GM12875 (cell line): Measurements from ENCODE around the gene ZNF483.

Source experiments
- H3K4me3 ChIP-seq: one replicate; pipeline ENCODE4 v1.5.1; 2011; ENCODE audit warnings: low read depth, low read length, control low read depth
- TF ChIP-seq, protein P1 (sequence below): IDR thresholded peaks from 2 replicates; pipeline ENCODE4 v1.5.1; 2011; ENCODE audit warnings: low read depth, mild to moderate bottlenecking, control low read depth, inconsistent platforms, low read length, moderate library complexity, borderline replicate concordance; ENCODE audit not compliant: insufficient read depth

Gene ZNF483

DNA sequence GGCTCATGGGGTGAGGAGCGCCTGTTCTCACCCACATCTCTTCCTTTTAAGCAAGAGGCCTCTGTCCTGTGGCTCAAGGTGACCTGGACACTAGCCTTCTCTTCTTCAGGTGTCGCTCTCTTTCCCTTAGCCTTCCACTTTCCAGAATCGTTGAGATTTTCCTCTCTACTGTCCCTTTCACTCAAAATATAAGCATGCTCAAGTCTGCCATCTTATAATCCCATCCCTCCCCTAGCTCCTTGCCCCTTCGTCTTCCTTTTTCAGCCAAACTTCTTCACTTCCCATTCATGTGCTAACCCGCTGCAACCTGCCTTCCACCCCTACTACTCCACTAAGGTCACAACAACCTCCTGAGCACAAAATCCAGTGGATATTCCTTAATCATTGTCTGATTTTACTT lies 61.4 kb downstream of the ZNF483 start:
- H3K4me3 ChIP-seq: no peak overlapping the region
- TF ChIP-seq, protein P1, sequence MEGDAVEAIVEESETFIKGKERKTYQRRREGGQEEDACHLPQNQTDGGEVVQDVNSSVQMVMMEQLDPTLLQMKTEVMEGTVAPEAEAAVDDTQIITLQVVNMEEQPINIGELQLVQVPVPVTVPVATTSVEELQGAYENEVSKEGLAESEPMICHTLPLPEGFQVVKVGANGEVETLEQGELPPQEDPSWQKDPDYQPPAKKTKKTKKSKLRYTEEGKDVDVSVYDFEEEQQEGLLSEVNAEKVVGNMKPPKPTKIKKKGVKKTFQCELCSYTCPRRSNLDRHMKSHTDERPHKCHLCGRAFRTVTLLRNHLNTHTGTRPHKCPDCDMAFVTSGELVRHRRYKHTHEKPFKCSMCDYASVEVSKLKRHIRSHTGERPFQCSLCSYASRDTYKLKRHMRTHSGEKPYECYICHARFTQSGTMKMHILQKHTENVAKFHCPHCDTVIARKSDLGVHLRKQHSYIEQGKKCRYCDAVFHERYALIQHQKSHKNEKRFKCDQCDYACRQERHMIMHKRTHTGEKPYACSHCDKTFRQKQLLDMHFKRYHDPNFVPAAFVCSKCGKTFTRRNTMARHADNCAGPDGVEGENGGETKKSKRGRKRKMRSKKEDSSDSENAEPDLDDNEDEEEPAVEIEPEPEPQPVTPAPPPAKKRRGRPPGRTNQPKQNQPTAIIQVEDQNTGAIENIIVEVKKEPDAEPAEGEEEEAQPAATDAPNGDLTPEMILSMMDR: no peak

DNA sequence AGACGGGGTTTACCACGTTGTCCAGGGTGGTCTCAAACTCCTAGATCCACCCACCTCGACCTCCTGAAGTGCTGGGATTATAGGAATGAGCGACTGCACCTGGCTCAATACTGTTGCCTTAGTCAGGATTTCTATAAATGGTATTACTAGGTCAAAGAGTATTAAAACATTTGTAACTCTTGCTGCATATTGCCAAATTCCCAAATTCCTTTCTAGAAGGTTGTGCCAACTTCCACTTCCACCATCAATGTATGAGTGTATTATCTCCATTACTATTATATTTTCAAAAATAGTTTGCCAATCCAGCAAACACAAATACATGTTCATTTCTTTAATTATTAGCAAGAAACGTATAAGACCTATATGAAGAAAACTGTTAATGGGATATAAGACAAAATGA lies 63.9 kb downstream of the ZNF483 start:
- H3K4me3 ChIP-seq: no peak overlapping the region
- TF ChIP-seq, protein P1: no peak

DNA sequence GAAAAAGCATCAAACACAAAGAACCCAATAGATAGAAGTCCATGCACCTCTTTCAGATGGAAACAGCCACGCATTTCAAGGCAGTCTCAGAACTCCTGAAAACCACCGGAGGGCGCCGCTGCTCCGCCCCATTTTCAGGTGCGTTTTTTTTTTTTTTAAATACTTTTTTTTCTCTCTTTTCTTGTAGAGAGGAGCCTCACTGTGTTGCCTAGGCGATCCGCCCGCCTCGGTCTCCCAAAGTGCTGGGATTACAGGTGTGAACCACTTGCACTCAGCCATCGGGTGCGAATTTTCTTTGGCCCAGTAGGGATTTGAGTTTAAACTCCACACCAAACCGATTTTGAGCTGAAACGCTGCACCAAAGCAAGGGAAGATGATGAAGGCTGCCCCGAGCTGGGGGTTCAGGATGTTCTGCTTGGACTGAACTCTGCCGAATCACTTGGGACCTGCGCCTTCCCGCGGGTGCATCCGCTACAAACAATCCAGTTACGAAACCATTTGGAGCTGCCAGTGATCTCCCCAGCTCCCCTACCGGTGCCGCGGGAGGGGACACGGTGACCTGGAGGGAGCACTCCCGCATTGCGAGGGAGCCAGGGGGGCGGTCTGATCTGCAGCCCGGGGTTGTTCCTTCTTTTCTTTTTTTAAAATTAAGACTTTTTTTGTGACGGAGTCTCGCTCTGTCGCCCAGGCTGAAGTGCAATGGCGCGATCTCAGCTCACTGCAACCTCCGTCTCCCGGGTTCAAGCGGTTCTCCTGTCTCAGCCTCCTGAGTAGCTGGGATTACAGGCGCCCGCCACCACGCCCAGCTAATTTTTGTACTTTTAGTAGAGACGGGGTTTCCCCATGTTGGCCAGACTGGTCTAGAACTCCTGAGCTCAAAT lies 73.1 kb downstream of the ZNF483 start:
- TF ChIP-seq, protein P1: peak; percentile 59
- H3K4me3 ChIP-seq: peak overlapping the region; percentile 52

DNA sequence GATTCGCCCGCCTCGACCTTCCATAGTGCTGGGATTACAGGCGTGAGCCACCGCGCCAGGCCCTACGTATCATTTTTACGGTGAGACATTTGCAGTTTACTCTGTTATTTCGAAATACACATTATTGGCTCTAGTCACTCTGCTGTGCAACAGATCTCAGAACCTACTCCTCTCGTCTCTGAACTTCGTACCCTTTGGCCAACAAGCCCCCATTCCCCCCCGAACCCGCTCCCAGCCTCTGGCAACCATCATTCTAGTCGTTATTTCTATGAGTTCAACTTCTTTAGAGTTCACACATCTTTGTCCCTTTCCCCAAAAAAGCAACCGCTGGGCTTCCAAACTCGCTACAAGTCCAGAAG lies 73.7 kb downstream of the ZNF483 start:
- TF ChIP-seq, protein P1: no peak
- peak overlapping the region; percentile 52 for H3K4me3 ChIP-seq

DNA sequence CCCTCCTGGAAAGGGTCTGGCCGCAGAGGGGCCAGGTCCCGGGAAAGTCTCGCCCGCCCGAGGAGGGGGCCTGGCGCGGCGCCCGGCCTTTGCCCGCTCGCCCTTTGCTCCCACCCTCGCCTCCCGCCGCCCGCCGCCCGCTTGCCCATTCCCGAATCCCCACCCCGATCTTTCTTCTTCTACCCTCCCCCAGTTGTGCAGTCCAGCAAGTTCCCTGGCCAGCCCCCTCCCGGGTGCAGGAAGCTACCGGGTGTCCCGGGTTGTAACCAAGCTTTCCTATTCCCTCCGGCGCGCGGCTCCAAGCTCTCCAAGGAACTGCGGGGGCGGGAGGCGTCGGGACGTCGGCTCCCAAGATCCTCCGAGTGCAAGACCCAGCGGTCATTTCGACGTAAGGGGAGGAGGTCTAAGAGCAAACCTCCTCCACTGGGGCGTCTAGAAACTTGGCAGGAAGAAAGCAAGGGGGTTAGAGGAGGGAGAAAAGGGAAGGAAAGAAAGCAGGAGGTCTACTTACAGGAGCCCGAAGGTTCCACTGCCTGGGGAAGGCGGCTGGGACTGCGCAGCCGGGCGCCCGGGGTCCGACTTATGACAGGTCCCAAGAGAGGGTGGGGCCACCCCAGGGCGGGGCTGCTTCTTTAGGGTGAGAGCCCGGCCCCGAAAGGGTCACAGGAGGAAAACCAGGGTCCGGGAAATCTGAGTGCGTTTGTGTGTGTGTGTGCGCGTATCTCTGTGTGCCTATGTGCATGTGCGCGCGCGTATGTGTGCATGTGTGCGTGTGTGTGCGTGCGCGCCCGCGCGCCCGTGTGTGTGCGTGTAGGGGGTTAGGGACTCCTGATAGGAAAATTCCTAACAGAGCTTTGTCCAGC lies 74.3 kb downstream of the ZNF483 start, which contains the start of gene PTGR1:
Gene PTGR1 (minus strand): TSS at position 556 of the 863 bp plus-strand sequence. CDS start 2,225 bp downstream, outside the sequence.
- TF ChIP-seq, protein P1: no peak
- H3K4me3 ChIP-seq: peak within 1 kb of the TSS; percentile 52

DNA sequence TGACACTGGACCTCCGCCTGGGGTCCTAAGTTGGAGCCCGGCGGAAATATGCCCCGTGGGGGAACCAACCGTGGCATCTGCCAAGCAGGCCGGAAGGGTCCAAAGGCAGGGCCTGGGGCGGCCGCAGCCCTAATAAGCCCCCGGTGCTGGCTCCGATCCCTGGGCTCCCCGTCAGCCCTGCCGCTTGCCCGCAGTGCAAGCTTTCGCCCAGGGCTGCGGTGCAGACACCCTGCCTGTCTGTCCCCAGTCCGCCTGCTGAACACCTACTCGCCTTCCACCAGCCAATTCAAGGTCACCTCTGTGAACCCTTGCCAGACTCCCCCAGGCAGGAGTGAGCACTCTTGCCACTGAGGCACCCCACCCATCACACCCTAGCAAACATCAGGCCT lies 75.0 kb downstream of the ZNF483 start:
- TF ChIP-seq, protein P1: no peak
- H3K4me3 ChIP-seq: peak overlapping the region; percentile 52
